Testis (tissue), 2 donors: Measurements from ENCODE around the gene POU2AF1.

Source experiments
- CTCF ChIP-seq, 3 experiments: fragments of 450-650 bp in 2 of 3; fragments of 200-600 bp in 1 of 3; sonication (generic) in 1 of 3; IDR thresholded peaks; one replicate each; pipeline ENCODE4 v1.5.1; 2016 to 2019; ENCODE audit warnings: antibody characterized with exemption in 3 of 3, mild to moderate bottlenecking in 2 of 3, moderate library complexity in 1 of 3
- POLR2A ChIP-seq: fragments of 450-650 bp; IDR thresholded peaks from one replicate; pipeline ENCODE4 v1.6.1; 2017; ENCODE audit warnings: antibody characterized with exemption, mild to moderate bottlenecking, moderate library complexity

- TF ChIP-seq CTCF (IDR thresholded peaks at IDR 0.05) (no peak), POLR2A (no peak)
These were observed 58.1 kb downstream of the POU2AF1 start for GRCh38 chr11:111320728-111321568.
